ENCODE measurements around the gene OR10H5.

DNA sequence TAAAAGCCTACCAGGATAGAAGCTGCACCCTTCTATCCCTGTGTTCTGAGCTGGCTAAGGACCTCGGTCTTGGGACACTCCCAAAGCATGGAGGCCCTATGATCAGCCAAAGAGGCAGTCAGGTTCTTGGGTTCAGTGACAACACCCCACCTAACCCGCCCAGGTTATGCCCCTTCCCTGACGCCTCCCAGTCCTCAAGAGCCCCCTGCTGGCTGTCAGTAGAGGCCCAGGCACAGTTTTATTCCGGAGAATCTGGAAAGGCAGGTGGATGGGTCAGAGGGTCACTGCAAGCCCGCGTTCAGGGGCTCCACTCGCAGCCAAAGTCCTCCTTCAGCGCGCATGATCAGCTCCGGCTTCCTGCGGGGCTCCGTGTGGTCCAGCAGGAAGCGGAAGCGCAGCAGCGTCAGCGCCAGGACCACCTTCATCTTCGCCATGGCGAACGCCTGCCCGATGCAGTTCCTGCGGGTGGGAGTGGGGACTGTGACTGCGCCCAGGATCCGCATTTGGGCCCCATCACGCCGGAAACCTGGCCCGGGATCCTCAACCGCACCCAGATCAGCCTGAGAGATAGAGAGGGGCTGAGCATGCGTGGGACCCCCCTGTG lies 27.4 kb upstream of the OR10H5 start:
- TF ChIP-seq CTCF (conservative IDR thresholded peaks at IDR 0.05 in 1 of 2, IDR thresholded peaks at IDR 0.05 in 1 of 2; ENCODE audit: extremely low read depth in 1 of 2, insufficient read depth in 1 of 2, low read depth in 1 of 2, low read length in 2 of 2) (peak; percentile 30 to 58), EZH2 (IDR thresholded peaks at IDR 0.05; ENCODE audit: borderline replicate concordance, low read length) (no peak)
